ENCODE measurements around the gene RFX2. TPM values are rescaled to one million over a fixed set of nuclear protein-coding genes. Genes with fewer than 3 reads are reported as not detected.
A peak's percentile ranks its signal among the peaks of the same experiment; 100 is the strongest.

Gene RFX2
- total and polyA plus RNA-seq, 10 of the 15 experiments (the other 5 are each of a cell fraction or from before 2014, with no cell fraction given): 3.2 to 9.8 (median 4.7) TPM

GRCh38 chr19:6127716-6128335 lies 17.5 kb upstream of the RFX2 start:
- no peak for FAIRE-seq
- CTCF ChIA-PET: interaction anchor here (0.6 to 9.9 kb wide), 20 partner anchors 10 to 972 kb away, joined by 3 to 194 read pairs (median 12); partner anchors contain the start of gene RANBP3

More at GRCh38 chr19:6127716-6128335, 17.5 kb upstream of the RFX2 start:
- Histone ChIP-seq H3K4me3 (no peak overlapping the region), H3K27ac (ENCODE audit: control insufficient read depth, insufficient read depth) (no peak overlapping the region), H2AFZ (ENCODE audit: control insufficient read depth, low read depth, low read length) (no peak overlapping the region), H3K79me2 (ENCODE audit: control insufficient read depth, insufficient read depth, low read length) (no peaks in the 10 kb centered on the region), H3K27me3 (replicated peaks in 1 of 2; ENCODE audit: control insufficient read depth in 2 of 2, insufficient read depth in 2 of 2, low read length in 1 of 2) (no peaks in the 10 kb centered on the region), H3K4me2 (ENCODE audit: control insufficient read depth, insufficient read depth) (no peak overlapping the region), H3K36me3 (ENCODE audit: control insufficient read depth in 2 of 2, insufficient read depth in 2 of 2, low read length in 1 of 2) (no peaks in the 10 kb centered on the region), H3K4me1 (ENCODE audit: control insufficient read depth, insufficient read depth, low read length) (peaks cover 6% of the 10 kb centered on the region; the same call in 1 of the 2 replicates), H3K9me3 (replicated peaks; ENCODE audit: control insufficient read depth, insufficient read depth, low read length) (no peaks in the 10 kb centered on the region; the same call in 2 of the 3 replicates), H3K9ac (ENCODE audit: control insufficient read depth, insufficient read depth, low read length) (no peak overlapping the region), H4K20me1 (ENCODE audit: control insufficient read depth, insufficient read depth) (no peaks in the 10 kb centered on the region)
- TF ChIP-seq CREB1 (IDR thresholded peaks at IDR 0.05; ENCODE audit: low read depth) (no peak), ZNF217 (IDR thresholded peaks at IDR 0.05) (0 out of 2 replicates have a peak, but pooled peaks have one; percentile 29), IRF3 (IDR thresholded peaks at IDR 0.05) (no peak), NFXL1 (IDR thresholded peaks at IDR 0.05; ENCODE audit: borderline replicate concordance) (no peak), CBFB (IDR thresholded peaks at IDR 0.05; ENCODE audit: low read depth) (no peak), KDM1A (IDR thresholded peaks at IDR 0.05; ENCODE audit: borderline replicate concordance) (0 out of 2 replicates have a peak, but pooled peaks have one; percentile 37)
- TF ChIP-seq, protein P1, sequence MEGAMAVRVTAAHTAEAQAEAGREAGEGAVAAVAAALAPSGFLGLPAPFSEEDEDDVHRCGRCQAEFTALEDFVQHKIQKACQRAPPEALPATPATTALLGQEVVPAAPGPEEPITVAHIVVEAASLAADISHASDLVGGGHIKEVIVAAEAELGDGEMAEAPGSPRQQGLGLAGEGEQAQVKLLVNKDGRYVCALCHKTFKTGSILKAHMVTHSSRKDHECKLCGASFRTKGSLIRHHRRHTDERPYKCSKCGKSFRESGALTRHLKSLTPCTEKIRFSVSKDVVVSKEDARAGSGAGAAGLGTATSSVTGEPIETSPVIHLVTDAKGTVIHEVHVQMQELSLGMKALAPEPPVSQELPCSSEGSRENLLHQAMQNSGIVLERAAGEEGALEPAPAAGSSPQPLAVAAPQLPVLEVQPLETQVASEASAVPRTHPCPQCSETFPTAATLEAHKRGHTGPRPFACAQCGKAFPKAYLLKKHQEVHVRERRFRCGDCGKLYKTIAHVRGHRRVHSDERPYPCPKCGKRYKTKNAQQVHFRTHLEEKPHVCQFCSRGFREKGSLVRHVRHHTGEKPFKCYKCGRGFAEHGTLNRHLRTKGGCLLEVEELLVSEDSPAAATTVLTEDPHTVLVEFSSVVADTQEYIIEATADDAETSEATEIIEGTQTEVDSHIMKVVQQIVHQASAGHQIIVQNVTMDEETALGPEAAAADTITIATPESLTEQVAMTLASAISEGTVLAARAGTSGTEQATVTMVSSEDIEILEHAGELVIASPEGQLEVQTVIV (IDR thresholded peaks at IDR 0.05; ENCODE audit: borderline replicate concordance, partially characterized antibody): no peak
- ChIA-PET SMC1A (ENCODE audit: uncharacterized antibody, unreplicated experiment) (interaction anchor here (0.6 to 6.3 kb wide), 13 partner anchors 11 to 736 kb away, joined by 3 to 71 read pairs (median 5); partner anchors contain the start of gene RANBP3), POLR2A (interaction anchor here (0.6 kb wide), 3 partner anchors 27 to 1525 kb away, joined by 3 read pairs; no protein-coding TSS in a partner anchor), RAD21 (ENCODE audit: unreplicated experiment) (interaction anchor here (0.5 to 6.1 kb wide), 4 partner anchors 23 to 736 kb away, joined by 3 to 74 read pairs (median 38); no protein-coding TSS in a partner anchor)
- 52% methylated on average over 6 of the region's 6 CpGs for WGBS (ENCODE audit: insufficient coverage, insufficient replicate concordance, low lambda C conversion rate, missing lambda C conversion rate)
- BruUV-seq (replicated peaks): no TSS peak
- DNase-seq (ENCODE audit: low read depth, low spot score) (no peak), ATAC-seq (no peak)
- in situ Hi-C loops (cut with MboI): no loop called here
- intact Hi-C loops (cut with micrococcal nuclease; ENCODE audit: unreplicated experiment): loop anchor here (5.0 kb wide), 3 partner anchors 39 to 379 kb away; no protein-coding TSS in a partner anchor
